GM23338 (cell line): ENCODE measurements around the gene ARFIP1.

Experiments used
- CREB1 ChIP-seq: fragments of 250-450 bp; sonication (Bioruptor Pico); IDR thresholded peaks from 2 replicates; pipeline ENCODE4 v1.5.0; 2020; ENCODE audit warnings: low read depth, mild to moderate bottlenecking, moderate library complexity
- ETS1 ChIP-seq: IDR thresholded peaks from 2 replicates; pipeline ENCODE4 v1.6.1; 2016; ENCODE audit warnings: antibody characterized with exemption
- EZH2 ChIP-seq: fragments of 200-600 bp; sonication (generic); IDR thresholded peaks from one replicate; pipeline ENCODE4 v1.8.0; 2017; ENCODE audit warnings: antibody characterized with exemption, mild to moderate bottlenecking, low read depth; ENCODE audit not compliant: unreplicated experiment
- EZH2phosphoT487 ChIP-seq: fragments of 200-600 bp; sonication (generic); IDR thresholded peaks from one replicate; pipeline ENCODE4 v1.8.1; 2018; ENCODE audit warnings: antibody characterized with exemption; ENCODE audit not compliant: unreplicated experiment
- JUNB ChIP-seq: IDR thresholded peaks from one replicate; pipeline ENCODE4 v1.6.1; 2016; ENCODE audit warnings: antibody characterized with exemption; ENCODE audit not compliant: unreplicated experiment
- POLR2AphosphoS5 ChIP-seq: IDR thresholded peaks from 2 replicates; pipeline ENCODE4 v1.6.1; 2016; ENCODE audit warnings: antibody characterized with exemption, low read depth
- ZNF114 ChIP-seq: fragments of 250-450 bp; sonication (Bioruptor Pico); IDR thresholded peaks from 2 replicates; pipeline ENCODE4 v1.5.0; 2020; ENCODE audit warnings: mild to moderate bottlenecking, moderate library complexity
- ZNF331 ChIP-seq: fragments of 250-450 bp; sonication (Bioruptor Pico); IDR thresholded peaks from 2 replicates; pipeline ENCODE4 v1.5.0; 2020; ENCODE audit warnings: low read depth, mild to moderate bottlenecking, moderate library complexity
- TF ChIP-seq, protein P1 (sequence below), 2 experiments: fragments of 200-600 bp in 1 of 2; sonication (generic) in 1 of 2; conservative IDR thresholded peaks; 2 replicates each; pipeline versions ENCODE4 v1.5.1 to v1.6.1; 2016 to 2017; ENCODE audit warnings: antibody characterized with exemption in 2 of 2, low read depth in 2 of 2, mild to moderate bottlenecking in 2 of 2, moderate library complexity in 1 of 2

GRCh38 chr4:152864361-152864760, 84.6 kb downstream of the ARFIP1 start:
- TF ChIP-seq POLR2AphosphoS5 = no peak
- TF ChIP-seq, protein P1, sequence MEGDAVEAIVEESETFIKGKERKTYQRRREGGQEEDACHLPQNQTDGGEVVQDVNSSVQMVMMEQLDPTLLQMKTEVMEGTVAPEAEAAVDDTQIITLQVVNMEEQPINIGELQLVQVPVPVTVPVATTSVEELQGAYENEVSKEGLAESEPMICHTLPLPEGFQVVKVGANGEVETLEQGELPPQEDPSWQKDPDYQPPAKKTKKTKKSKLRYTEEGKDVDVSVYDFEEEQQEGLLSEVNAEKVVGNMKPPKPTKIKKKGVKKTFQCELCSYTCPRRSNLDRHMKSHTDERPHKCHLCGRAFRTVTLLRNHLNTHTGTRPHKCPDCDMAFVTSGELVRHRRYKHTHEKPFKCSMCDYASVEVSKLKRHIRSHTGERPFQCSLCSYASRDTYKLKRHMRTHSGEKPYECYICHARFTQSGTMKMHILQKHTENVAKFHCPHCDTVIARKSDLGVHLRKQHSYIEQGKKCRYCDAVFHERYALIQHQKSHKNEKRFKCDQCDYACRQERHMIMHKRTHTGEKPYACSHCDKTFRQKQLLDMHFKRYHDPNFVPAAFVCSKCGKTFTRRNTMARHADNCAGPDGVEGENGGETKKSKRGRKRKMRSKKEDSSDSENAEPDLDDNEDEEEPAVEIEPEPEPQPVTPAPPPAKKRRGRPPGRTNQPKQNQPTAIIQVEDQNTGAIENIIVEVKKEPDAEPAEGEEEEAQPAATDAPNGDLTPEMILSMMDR (conservative IDR thresholded peaks at IDR 0.05; ENCODE audit: low read depth in 2 of 2) = no peak
- no peak for TF ChIP-seq EZH2phosphoT487
- no peak for TF ChIP-seq EZH2
- no peak for TF ChIP-seq CREB1
- TF ChIP-seq JUNB = no peak
- no peak for TF ChIP-seq ZNF331 (CRISPR knock-in tag)
- no peak for TF ChIP-seq ZNF114 (CRISPR knock-in tag)
- no peak for TF ChIP-seq ETS1
